Left lung (tissue), 10 donors: ENCODE measurements around the gene PRR23B. TPM values are rescaled to one million over a fixed set of nuclear protein-coding genes. Genes with fewer than 3 reads are reported as not detected.

ENCODE experiments used
- ATAC-seq: fragments of 200-7000 bp; cut with Tn5 transposase; one replicate; pipeline ENCODE4 v1.9.1; 2020; ENCODE audit warnings: moderate library complexity
- DNase-seq, 4 donors: peaks; one replicate each; pipeline ENCODE4 v3.0.0-alpha.2; 2013 to 2020
- H3K27ac ChIP-seq, 2 donors: fragments of 200-600 bp; sonication (generic) in 1 of 2; one replicate each; pipeline versions ENCODE4 v1.5.0 to v1.8.0; 2020 to 2021
- H3K27me3 ChIP-seq, 2 donors: fragments of 200-600 bp; sonication (generic) in 1 of 2; one replicate each; pipeline versions ENCODE4 v1.5.0 to v1.8.0; 2020 to 2021
- H3K36me3 ChIP-seq, 2 donors: fragments of 200-600 bp; sonication (generic) in 1 of 2; one replicate each; pipeline versions ENCODE4 v1.5.0 to v1.8.0; 2020 to 2021
- H3K4me1 ChIP-seq, 2 donors: fragments of 200-600 bp; one replicate each; pipeline ENCODE4 v1.8.0; 2021
- H3K4me3 ChIP-seq, 2 donors: fragments of 200-600 bp; sonication (generic) in 1 of 2; one replicate each; pipeline versions ENCODE4 v1.5.0 to v1.8.0; 2020 to 2021; ENCODE audit warnings: mild to moderate bottlenecking in 1 of 2
- H3K9me3 ChIP-seq, 2 donors: fragments of 200-600 bp; sonication (generic) in 1 of 2; one replicate each; pipeline versions ENCODE4 v1.5.0 to v1.8.0; 2020 to 2021
- CTCF ChIP-seq, 2 donors: fragments of 200-600 bp; sonication (generic) in 1 of 2; IDR thresholded peaks; one replicate each; pipeline versions ENCODE4 v1.5.0 to v1.8.0; 2021; ENCODE audit warnings: antibody characterized with exemption in 2 of 2
- intact Hi-C, 2 donors: fragments of 100-400 bp; cut with DNase I; formaldehyde crosslinking; loops; one replicate each; pipeline versions ENCODE4 v1.11.2 to v1.14.2; 2022
- polyA plus RNA-seq, 6 donors: library from polyadenylated mRNA; unstranded; fragments of 120-200 nt; gene quantifications; one replicate each; pipeline ENCODE4 v1.2.1, GENCODE V29; 2013; ENCODE audit not compliant: insufficient read length in 6 of 6
- total RNA-seq, 2 donors: library from RNA; stranded (reverse); fragmentation: NEBNext Ultra II Directional; extraction: Animal tissue kit (Norgen Biotek cat#: 25700); gene quantifications; one replicate each; pipeline ENCODE4 v1.2.1, GENCODE V29; 2021
- donor health status: DM: no; HTN: yes; CAD: no.
- donor health status: DM: no; HTN: no; CAD: no.

PRR23B gene
- total and polyA plus RNA-seq, 8 donors: not detected

GRCh38 chr3:139020036-139020867, 474 bp downstream of the PRR23B start:
- ATAC-seq (no peak), DNase-seq (peak in 1 of 4 donors; percentile 55)
- Histone ChIP-seq H3K9me3 (peaks cover 0 to 17% of the 10 kb centered on the region in 2 donors), H3K4me3 (no peak overlapping the region), H3K36me3 (no peaks in the 10 kb centered on the region), H3K4me1 (no peaks in the 10 kb centered on the region), H3K27ac (no peak overlapping the region), H3K27me3 (peaks cover 0 to 16% of the 10 kb centered on the region in 2 donors)
- intact Hi-C loops: no loop called here
- TF ChIP-seq CTCF (IDR thresholded peaks at IDR 0.05): no peak

- Histone ChIP-seq H3K4me1 (no peaks in the 10 kb centered on the region), H3K27ac (no peak overlapping the region), H3K36me3 (no peaks in the 10 kb centered on the region), H3K4me3 (no peak overlapping the region), H3K9me3 (peaks cover 0 to 29% of the 10 kb centered on the region in 2 donors), H3K27me3 (peaks cover 0 to 16% of the 10 kb centered on the region in 2 donors)
- no peak for TF ChIP-seq CTCF (IDR thresholded peaks at IDR 0.05)
- no peak for DNase-seq
- intact Hi-C loops: no loop called here
- ATAC-seq: no peak
Observed at GRCh38 chr3:139016430-139017048, 4.2 kb downstream of the PRR23B start.

- intact Hi-C loops: no loop called here
- H3K4me3 ChIP-seq: no peak within 1 kb of the TSS
- TF ChIP-seq CTCF (IDR thresholded peaks at IDR 0.05): no peak
- no peak within 1 kb of the TSS for H3K27ac ChIP-seq
- H3K36me3 ChIP-seq: no peaks in the 10 kb centered on the region
- ATAC-seq: no peak
- H3K9me3 ChIP-seq: peaks cover 0 to 39% of the 10 kb centered on the region in 2 donors
- no peak for DNase-seq
- H3K4me1 ChIP-seq: no peaks in the 10 kb centered on the region
- H3K27me3 ChIP-seq: peaks cover 0 to 10% of the 10 kb centered on the region in 2 donors
Observed at GRCh38 chr3:139006051-139006716, 14.5 kb downstream of the PRR23B start, which contains the start of gene PRR23A. Gene PRR23A, minus strand, starts transcription at chr3:139006268. Its CDS starts 0 bp downstream, at chr3:139006268.

DNA sequence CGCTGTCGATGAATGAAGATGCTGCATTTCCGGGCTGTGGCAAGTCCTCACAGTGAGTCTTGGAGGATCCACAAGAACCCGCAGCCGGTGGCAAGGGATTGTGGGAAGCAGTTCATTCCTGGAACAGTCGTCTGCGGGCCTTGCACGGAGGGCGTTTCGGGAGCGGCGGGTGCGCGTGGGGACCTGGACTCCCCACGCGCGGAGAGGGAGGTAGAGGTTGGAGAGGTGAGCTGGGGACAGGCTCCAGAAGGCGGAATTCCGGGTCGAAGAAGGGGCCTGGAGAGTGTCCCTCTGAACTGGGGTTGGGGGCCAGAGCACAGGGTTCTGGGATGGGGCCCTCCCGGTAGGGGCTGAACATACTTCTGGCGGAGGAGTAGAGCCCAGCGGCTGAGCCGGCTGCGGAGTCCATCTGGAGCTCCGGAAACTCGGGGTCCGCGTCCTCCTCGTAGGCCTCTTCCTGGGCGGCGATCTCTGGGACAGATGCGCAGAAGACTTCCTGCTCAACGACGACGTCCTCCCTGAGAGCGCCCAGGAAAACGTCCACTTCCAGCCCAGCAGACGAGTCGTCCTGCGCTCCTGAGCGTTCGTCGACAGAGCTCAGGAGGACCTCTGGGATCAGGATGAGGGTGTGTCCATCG, 15.3 kb downstream of the PRR23B start:
- no peak for ATAC-seq

More for the DNA sequence above, 15.3 kb downstream of the PRR23B start:
- intact Hi-C loops: no loop called here
- DNase-seq: no peak
- Histone ChIP-seq H3K4me1 (no peaks in the 10 kb centered on the region), H3K9me3 (peaks cover 0 to 34% of the 10 kb centered on the region in 2 donors), H3K36me3 (no peaks in the 10 kb centered on the region), H3K27me3 (peaks cover 0 to 10% of the 10 kb centered on the region in 2 donors), H3K4me3 (no peak overlapping the region), H3K27ac (no peak overlapping the region)
- no peak for TF ChIP-seq CTCF (IDR thresholded peaks at IDR 0.05)
